Measurements from ENCODE around the gene RAET1G.
"Not testable (repeated sequence)": the region's sequence is repeated elsewhere in the genome, so short reads cannot be mapped to it uniquely, and the experiment has no call there.

DNA sequence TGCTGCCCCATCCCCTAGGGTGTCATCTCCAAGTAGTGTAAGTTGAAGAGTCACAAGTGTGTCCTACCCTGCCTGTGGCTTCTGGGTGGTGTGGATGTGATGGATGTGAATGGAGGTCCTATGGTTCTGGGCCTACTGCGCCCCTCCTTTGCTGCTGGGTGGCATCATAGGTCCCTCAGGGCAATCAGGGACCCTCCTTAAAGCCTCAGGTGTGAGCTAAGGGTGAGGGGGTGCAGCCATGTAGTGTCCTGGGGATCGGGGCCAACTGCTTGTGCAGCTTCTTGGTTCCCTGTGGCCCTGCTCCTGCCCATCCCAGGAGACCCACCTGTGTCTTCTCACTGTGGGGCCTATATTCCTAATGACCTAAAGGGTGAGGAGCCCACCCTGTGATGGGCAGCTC, 43.4 kb upstream of the RAET1G start:
- TF ChIP-seq, protein P1, sequence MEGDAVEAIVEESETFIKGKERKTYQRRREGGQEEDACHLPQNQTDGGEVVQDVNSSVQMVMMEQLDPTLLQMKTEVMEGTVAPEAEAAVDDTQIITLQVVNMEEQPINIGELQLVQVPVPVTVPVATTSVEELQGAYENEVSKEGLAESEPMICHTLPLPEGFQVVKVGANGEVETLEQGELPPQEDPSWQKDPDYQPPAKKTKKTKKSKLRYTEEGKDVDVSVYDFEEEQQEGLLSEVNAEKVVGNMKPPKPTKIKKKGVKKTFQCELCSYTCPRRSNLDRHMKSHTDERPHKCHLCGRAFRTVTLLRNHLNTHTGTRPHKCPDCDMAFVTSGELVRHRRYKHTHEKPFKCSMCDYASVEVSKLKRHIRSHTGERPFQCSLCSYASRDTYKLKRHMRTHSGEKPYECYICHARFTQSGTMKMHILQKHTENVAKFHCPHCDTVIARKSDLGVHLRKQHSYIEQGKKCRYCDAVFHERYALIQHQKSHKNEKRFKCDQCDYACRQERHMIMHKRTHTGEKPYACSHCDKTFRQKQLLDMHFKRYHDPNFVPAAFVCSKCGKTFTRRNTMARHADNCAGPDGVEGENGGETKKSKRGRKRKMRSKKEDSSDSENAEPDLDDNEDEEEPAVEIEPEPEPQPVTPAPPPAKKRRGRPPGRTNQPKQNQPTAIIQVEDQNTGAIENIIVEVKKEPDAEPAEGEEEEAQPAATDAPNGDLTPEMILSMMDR (IDR thresholded peaks at IDR 0.05), result not testable (repeated sequence)
- TF ChIP-seq POLR2A (IDR thresholded peaks at IDR 0.05), result not testable (repeated sequence)
